Lower leg skin (tissue), 4 donors: ENCODE data around the gene ASXL1. TPM values are rescaled to one million over a fixed set of nuclear protein-coding genes. Genes with fewer than 3 reads are reported as not detected.
A peak's percentile ranks its signal among the peaks of the same experiment; 100 is the strongest.

ENCODE experiments used
- DNase-seq, 2 donors: peaks; one replicate each; pipeline ENCODE4 v3.0.0-alpha.2; 2019; ENCODE audit warnings: low spot score in 2 of 2
- H3K4me3 ChIP-seq: fragments of 200-600 bp; sonication (generic); 2 replicates; pipeline ENCODE4 v1.5.1; 2017; ENCODE audit warnings: mild to moderate bottlenecking, low read depth; ENCODE audit not compliant: poor library complexity, severe bottlenecking
- POLR2A ChIP-seq, 2 donors: fragments of 450-650 bp; IDR thresholded peaks; one replicate each; pipeline ENCODE4 v1.6.1; 2016 to 2017; ENCODE audit warnings: antibody characterized with exemption in 2 of 2, mild to moderate bottlenecking in 1 of 2, moderate library complexity in 1 of 2
- WGBS, 2 donors: methylation state at CpG; one replicate each; pipeline ENCODE4 v1.1.5; 2018; 5-methylcytosine and 5-hydroxymethylcytosine counted together
- intact Hi-C: fragments of 100-400 bp; cut with DNase I; formaldehyde crosslinking; loops from one replicate; pipeline ENCODE4 v1.15.0; 2023; ENCODE audit warnings: low total_unique reads
- total RNA-seq, 4 donors: library from RNA; depleted of rRNA; stranded (reverse); fragments of >200 nt; gene quantifications; one replicate each; pipeline ENCODE4 v1.1.0, GENCODE V29; 2016
- TF ChIP-seq, protein P1 (sequence below), 3 donors: fragments of 450-650 bp; IDR thresholded peaks; one replicate each; pipeline ENCODE4 v1.5.1; 2016; ENCODE audit warnings: antibody characterized with exemption in 3 of 3, mild to moderate bottlenecking in 3 of 3, moderate library complexity in 2 of 3

ASXL1 gene
- total RNA-seq, 4 donors from 2014 or later: 29.1 to 84.8 (median 32.6) TPM

DNA sequence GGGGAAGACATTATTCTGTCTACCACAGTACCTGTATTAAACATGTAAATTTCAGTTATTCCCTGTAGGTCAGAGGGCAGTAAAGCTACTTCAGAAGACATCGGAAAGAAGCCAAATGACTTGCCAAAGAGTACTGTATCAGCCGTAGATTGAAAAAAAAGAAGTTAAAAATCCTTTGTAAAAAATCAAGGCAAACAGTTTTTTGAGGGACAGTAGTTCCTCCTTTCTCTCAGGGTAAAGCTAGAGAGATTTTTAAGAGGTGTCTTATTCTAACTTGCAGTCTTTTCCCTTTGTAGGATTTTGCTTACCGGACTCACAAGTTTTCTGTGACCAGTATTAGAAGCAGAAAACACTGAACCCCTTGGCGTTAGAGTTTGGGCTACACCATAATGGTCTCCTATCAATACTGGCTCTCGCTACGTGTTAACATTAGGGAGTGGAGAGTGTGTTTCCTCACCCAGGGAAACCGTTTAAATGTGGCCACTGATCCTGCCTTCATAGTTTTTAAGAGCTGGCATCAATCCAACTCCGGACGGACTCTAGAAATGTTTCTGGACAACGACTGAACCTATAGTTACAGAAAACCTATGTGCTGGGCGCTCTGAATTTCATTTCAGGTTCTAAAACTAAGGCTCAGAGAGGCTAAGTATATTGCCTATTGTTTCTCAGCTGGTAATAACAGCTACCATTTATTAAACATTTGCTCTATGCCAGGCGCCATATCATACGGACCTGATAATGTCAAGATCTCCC is 1.3 kb upstream of the ASXL1 start:
- 37 to 43% methylated on average over 13 of the region's 13 CpGs for WGBS, 2 donors
- intact Hi-C loops: no loop called here
- no peak for DNase-seq
- TF ChIP-seq POLR2A (IDR thresholded peaks at IDR 0.05): no peak
- TF ChIP-seq, protein P1, sequence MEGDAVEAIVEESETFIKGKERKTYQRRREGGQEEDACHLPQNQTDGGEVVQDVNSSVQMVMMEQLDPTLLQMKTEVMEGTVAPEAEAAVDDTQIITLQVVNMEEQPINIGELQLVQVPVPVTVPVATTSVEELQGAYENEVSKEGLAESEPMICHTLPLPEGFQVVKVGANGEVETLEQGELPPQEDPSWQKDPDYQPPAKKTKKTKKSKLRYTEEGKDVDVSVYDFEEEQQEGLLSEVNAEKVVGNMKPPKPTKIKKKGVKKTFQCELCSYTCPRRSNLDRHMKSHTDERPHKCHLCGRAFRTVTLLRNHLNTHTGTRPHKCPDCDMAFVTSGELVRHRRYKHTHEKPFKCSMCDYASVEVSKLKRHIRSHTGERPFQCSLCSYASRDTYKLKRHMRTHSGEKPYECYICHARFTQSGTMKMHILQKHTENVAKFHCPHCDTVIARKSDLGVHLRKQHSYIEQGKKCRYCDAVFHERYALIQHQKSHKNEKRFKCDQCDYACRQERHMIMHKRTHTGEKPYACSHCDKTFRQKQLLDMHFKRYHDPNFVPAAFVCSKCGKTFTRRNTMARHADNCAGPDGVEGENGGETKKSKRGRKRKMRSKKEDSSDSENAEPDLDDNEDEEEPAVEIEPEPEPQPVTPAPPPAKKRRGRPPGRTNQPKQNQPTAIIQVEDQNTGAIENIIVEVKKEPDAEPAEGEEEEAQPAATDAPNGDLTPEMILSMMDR (IDR thresholded peaks at IDR 0.05): no peak
- no peak overlapping the region for H3K4me3 ChIP-seq

DNA sequence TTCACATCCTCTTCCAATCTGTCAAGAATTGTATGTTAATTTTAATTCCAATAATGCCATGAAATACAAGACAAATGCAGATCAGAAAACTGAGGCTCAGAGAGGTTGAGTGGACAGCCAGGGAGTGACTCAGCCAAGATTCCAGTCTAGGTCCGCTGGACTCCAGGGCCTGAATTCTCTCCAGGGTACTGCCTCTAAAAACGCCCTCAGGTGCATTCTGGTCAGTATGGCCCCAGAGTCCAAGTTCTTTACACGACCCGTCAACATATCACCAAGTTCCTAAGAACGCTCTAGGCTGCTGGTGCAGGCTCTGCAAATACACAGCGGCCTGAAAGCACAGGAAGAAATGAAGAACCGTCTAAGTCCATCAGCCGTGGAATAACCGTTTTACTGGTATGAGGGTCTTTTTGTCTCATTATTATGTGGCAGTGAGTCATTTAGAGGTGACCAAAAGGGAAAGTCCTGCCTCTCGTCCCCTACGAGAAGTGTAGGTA is 709 bp upstream of the ASXL1 start:
- H3K4me3 ChIP-seq: peak overlapping the region; percentile 83
- TF ChIP-seq POLR2A (IDR thresholded peaks at IDR 0.05): no peak
- TF ChIP-seq, protein P1 (IDR thresholded peaks at IDR 0.05): no peak
- DNase-seq: peak; percentile 26 to 85
- intact Hi-C loops: no loop called here
- 0 to 1% methylated on average over 11 of the region's 11 CpGs for WGBS, 2 donors

DNA sequence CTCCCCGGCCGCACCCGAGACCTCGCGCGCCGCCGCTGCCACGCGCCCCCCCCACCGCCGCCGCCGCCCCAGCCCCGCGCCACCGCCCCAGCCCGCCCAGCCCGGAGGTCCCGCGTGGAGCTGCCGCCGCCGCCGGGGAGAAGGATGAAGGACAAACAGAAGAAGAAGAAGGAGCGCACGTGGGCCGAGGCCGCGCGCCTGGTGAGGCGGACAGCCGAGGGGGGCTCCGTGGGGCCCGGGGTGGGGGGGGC is 426 bp downstream of the ASXL1 start:
- TF ChIP-seq, protein P1 (IDR thresholded peaks at IDR 0.05): no peak
- TF ChIP-seq POLR2A (IDR thresholded peaks at IDR 0.05): no peak
- DNase-seq: no peak
- no CpG with 5 or more reads among the region's 35 CpGs for WGBS, 2 donors
- peak overlapping the region; percentile 83 for H3K4me3 ChIP-seq
- intact Hi-C loops: no loop called here

DNA sequence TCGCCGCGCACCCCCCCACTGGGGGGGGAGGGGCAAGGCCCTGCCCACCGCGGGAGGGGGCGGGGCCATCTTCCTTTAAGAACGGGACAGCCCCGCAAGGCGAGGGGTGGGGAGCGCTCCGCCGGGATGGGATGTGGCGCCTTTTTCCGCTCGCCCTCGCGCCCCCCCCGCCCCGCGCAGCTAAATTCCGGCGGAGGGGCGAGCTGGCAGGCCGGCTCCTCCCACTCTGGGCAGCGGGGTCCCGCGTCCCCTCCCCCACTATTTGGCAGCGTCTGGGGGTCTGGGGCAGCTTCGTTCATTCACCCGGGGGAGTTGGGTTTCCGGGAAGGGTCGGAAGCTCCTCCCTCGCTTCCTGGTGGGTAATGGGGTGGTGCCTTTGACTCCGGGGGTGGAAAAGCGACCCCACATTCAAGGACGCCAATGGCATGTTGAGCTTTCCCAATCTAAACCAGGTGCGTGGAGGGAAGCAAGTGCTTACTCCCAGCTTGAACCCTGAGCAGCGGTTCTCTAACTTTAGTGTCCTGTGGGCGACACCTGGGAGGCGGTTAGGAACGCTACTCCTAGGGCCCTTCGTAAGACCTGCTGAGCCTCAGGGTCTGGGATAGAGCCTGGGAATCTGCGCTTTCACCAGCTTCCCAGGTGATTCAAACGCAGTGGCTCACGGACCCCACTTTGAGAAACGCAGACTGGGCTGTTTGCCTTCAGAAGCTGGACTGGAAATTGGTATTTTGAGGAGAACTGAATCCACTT is 927 bp downstream of the ASXL1 start:
- H3K4me3 ChIP-seq: peak overlapping the region; percentile 83
- no peak for TF ChIP-seq POLR2A (IDR thresholded peaks at IDR 0.05)
- TF ChIP-seq, protein P1 (IDR thresholded peaks at IDR 0.05): no peak
- intact Hi-C loops: no loop called here
- DNase-seq: peak; percentile 66 to 92
- 1% methylated on average over 19 to 31 of the region's 46 CpGs for WGBS, 2 donors

DNA sequence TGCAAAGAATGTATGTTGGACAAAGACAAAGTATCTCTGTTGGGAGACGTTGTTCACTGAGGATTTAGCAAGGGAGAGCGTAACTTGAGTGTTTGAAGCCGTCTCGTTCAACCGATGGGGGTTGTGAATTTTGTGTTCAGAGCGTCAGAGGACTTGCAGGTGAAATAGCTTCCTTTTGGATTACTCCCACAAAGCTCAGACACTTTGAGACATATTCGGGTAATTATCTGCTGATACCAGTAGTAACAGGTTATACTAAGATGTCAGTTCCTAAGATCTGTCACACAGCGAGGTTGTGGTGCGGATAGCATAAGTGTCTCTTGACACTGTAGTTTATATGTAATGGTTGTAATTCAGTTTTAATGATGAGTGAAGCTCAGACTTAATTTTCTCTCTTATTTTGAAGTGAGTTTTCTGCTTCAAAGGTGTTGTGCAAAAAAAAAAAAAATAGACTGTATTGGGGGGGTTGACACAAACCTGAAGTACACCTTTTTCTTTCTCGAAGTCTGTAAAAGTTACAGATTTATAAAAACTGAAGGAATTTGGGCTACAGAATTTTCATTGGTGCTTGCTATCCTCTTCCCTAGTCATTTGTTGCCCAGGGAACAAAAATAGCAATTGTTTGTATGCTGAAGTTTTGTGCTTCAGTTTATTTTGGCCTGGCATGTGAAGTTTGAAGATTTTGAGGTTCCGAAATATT is 1.7 kb downstream of the ASXL1 start:
- intact Hi-C loops: no loop called here
- H3K4me3 ChIP-seq: peak overlapping the region; percentile 83
- no peak for DNase-seq
- 7 to 9% methylated on average over 11 of the region's 11 CpGs for WGBS, 2 donors
- TF ChIP-seq, protein P1 (IDR thresholded peaks at IDR 0.05): no peak
- TF ChIP-seq POLR2A (IDR thresholded peaks at IDR 0.05): no peak
